Psoas muscle (tissue), 8 donors: ENCODE results near the gene COL25A1. TPM values are rescaled to one million over a fixed set of nuclear protein-coding genes. Genes with fewer than 3 reads are reported as not detected.
"Not testable (repeated sequence)": the region's sequence is repeated elsewhere in the genome, so short reads cannot be mapped to it uniquely, and the experiment has no call there.

Source experiments
- ATAC-seq, 4 donors: fragments of 200-7000 bp; cut with Tn5 transposase; one replicate each; pipeline ENCODE4 v1.9.1; 2020; ENCODE audit warnings: moderate library complexity in 3 of 4, mild to moderate bottlenecking in 2 of 4
- DNase-seq, 2 donors: peaks; one replicate each; pipeline ENCODE4 v3.0.0-alpha.2; 2020
- H3K27ac ChIP-seq: fragments of 200-600 bp; one replicate; pipeline ENCODE4 v1.8.0; 2022
- H3K27me3 ChIP-seq, 3 donors: fragments of 200-600 bp in 1 of 3; one replicate each; pipeline versions ENCODE4 v1.6.1 to v1.8.0; 2013 to 2022; ENCODE audit warnings: low read length in 2 of 3, mild to moderate bottlenecking in 2 of 3, moderate library complexity in 1 of 3; ENCODE audit not compliant: insufficient read depth in 3 of 3
- H3K36me3 ChIP-seq, 2 donors: fragments of 200-600 bp in 1 of 2; one replicate each; pipeline versions ENCODE4 v1.6.1 to v1.8.0; 2013 to 2022; ENCODE audit warnings: low read depth in 1 of 2, mild to moderate bottlenecking in 1 of 2, moderate library complexity in 1 of 2; ENCODE audit not compliant: insufficient read depth in 1 of 2
- H3K4me1 ChIP-seq: fragments of 200-600 bp; one replicate; pipeline ENCODE4 v1.8.0; 2022
- H3K4me3 ChIP-seq: fragments of 200-600 bp; one replicate; pipeline ENCODE4 v1.8.0; 2022; ENCODE audit warnings: mild to moderate bottlenecking
- H3K9me3 ChIP-seq: fragments of 200-600 bp; one replicate; pipeline ENCODE4 v1.8.0; 2022
- WGBS, 3 donors: extraction: QIAGEN DNeasy Blood & Tissue Kit; methylation state at CpG; one replicate each; pipeline versions ENCODE4 v1.1.6 to v1.1.7; 2013; 5-methylcytosine and 5-hydroxymethylcytosine counted together
- intact Hi-C, 2 donors: fragments of 100-400 bp; cut with DNase I; formaldehyde crosslinking; loops; one replicate each; pipeline versions ENCODE4 v1.11.0 to v1.14.2; 2022
- polyA plus RNA-seq, 3 donors: library from polyadenylated mRNA; stranded (reverse); fragments of 200-250 nt; gene quantifications; one replicate each; pipeline ENCODE4 v1.2.3, GENCODE V29; 2013
- total RNA-seq, 4 donors: library from RNA; stranded (reverse); fragmentation: NEBNext Ultra II Directional in 2 of 4; extraction: Animal tissue kit (Norgen Biotek cat#: 25700) in 2 of 4; gene quantifications; one replicate each; pipeline versions ENCODE4 v1.2.1 to v1.2.4, GENCODE V29; 2021 to 2023
- TF ChIP-seq, protein P1 (sequence below): fragments of 200-600 bp; IDR thresholded peaks from one replicate; pipeline ENCODE4 v1.8.0; 2022; ENCODE audit warnings: antibody characterized with exemption
- donor health status: healthy with polysubstance abuse.
- donor health status: DM: no; HTN: no; CAD: no; lungs with moderate emphysema.
- donor health status: Bipolar disorder and iron deficiency.
- donor health status: healthy.
- donor health status: DM: yes; HTN: yes; CAD: no.
- donor health status: DM: no; HTN: no; CAD: no.
- donor health status: DM: no; HTN: no; CAD: no.
- donor health status: DM: yes; HTN: yes; CAD: no.

The COL25A1 gene
- total and polyA plus RNA-seq, 7 donors, result 0.14 to 1.5 (median 0.36) TPM

DNA sequence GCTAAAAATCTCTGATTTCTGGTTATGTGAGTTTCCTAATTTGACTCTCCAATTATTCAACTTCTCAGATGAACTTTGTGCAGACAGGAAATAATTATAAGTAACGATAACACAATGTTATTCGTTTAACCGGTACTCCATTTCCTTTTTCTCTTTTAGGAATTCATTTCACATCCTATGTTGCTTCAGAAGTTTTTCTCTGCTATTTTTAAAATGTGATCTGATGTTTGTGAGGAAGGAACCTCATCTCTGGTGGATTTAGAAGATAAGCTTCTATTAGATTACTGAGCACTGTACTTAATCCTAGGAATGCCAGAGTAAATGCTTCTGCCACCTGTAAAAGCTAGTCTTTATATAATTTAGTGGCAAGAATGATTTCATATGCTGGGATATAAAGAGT, 423.7 kb downstream of the COL25A1 start:
- Histone ChIP-seq H3K36me3 (no peaks in the 10 kb centered on the region), H3K27me3 (no peaks in the 10 kb centered on the region), H3K27ac (no peak overlapping the region), H3K4me1 (no peaks in the 10 kb centered on the region), H3K4me3 (no peak overlapping the region), H3K9me3 (no peaks in the 10 kb centered on the region)
- DNase-seq (no peak), ATAC-seq (no peak)
- intact Hi-C loops, result no loop called here
- 45 to 54% (median 49%) methylated on average over 3 of the region's 3 CpGs for WGBS, 3 donors
- TF ChIP-seq, protein P1, sequence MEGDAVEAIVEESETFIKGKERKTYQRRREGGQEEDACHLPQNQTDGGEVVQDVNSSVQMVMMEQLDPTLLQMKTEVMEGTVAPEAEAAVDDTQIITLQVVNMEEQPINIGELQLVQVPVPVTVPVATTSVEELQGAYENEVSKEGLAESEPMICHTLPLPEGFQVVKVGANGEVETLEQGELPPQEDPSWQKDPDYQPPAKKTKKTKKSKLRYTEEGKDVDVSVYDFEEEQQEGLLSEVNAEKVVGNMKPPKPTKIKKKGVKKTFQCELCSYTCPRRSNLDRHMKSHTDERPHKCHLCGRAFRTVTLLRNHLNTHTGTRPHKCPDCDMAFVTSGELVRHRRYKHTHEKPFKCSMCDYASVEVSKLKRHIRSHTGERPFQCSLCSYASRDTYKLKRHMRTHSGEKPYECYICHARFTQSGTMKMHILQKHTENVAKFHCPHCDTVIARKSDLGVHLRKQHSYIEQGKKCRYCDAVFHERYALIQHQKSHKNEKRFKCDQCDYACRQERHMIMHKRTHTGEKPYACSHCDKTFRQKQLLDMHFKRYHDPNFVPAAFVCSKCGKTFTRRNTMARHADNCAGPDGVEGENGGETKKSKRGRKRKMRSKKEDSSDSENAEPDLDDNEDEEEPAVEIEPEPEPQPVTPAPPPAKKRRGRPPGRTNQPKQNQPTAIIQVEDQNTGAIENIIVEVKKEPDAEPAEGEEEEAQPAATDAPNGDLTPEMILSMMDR, result no peak

DNA sequence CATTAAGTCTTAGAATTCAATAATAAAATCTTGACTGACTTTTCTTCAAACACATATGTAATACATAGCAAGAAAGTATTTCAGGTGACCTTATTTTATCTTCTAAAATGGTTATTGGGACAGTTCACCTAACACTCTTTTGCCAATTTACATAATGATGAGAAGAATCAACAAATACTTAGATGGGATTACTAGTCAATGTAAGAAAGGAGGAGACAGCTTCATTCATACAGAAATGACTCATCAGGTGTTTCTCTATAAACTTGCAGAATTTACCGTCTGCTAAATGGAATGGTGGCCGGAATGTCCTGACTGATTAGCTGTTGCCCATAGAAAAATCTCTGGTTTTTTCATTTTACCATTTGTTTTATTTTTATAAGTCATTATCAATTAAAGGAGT, 424.6 kb downstream of the COL25A1 start:
- DNase-seq (no peak), ATAC-seq (no peak)
- Histone ChIP-seq H3K36me3 (no peaks in the 10 kb centered on the region), H3K4me3 (no peak overlapping the region), H3K27ac (no peak overlapping the region), H3K9me3 (no peaks in the 10 kb centered on the region), H3K4me1 (no peaks in the 10 kb centered on the region), H3K27me3 (no peaks in the 10 kb centered on the region)
- TF ChIP-seq, protein P1, result no peak
- intact Hi-C loops, result no loop called here
- 92 to 98% (median 96%) methylated on average over 2 of the region's 2 CpGs for WGBS, 3 donors

DNA sequence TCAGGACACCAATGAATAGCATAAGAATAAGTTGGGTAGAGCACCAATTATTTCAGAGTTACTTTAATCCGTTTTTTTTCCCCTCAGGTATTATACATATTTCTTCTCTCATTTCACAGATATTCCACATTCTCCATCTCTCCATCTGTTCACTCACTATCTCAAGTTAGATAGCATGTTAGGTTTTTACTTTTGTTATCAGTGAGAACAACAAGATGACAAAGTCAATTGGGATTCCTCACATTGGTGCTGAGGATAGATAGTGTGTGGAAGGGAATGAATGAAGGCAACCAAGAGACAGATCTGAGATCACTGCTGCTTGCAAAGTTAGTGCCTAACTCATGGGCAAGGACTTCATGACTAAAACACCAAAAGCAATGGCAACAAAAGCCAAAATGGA, 427.7 kb downstream of the COL25A1 start:
- Histone ChIP-seq H3K4me1 (no peaks in the 10 kb centered on the region), H3K27me3 (no peaks in the 10 kb centered on the region), H3K9me3 (no peaks in the 10 kb centered on the region), H3K36me3 (no peaks in the 10 kb centered on the region), H3K4me3 (no peak overlapping the region), H3K27ac (no peak overlapping the region)
- intact Hi-C loops, result no loop called here
- no peak for DNase-seq
- ATAC-seq, result no peak
- TF ChIP-seq, protein P1, result no peak
- WGBS, 3 donors, result 76 to 94% (median 93%) methylated on average over 1 of the region's 1 CpG

DNA sequence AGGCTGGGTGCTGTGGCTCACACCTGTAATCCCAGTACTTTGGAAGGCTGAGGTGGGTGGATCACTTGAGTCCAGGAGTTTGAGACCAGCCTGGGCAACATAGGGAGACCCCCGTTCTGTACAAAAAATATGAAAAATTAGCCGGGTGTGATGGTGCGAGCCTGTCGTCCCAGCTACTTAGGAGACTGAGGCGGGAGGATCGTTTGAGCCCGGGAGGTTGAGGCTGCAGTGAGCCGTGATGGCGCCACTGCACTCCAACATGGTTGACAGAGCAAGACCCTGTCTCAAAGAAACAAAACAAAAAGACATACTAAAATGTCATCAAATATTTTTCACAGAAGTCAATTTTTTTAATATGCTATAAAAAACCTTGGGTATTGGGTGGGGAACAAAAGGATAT, 432.5 kb downstream of the COL25A1 start:
- WGBS, 3 donors, result 93 to 98% (median 95%) methylated on average over 9 of the region's 9 CpGs
- H3K36me3 ChIP-seq, DNase-seq, ATAC-seq, H3K9me3 ChIP-seq, H3K27ac ChIP-seq, intact Hi-C loops, H3K4me1 ChIP-seq, H3K4me3 ChIP-seq, H3K27me3 ChIP-seq: not testable (repeated sequence)

DNA sequence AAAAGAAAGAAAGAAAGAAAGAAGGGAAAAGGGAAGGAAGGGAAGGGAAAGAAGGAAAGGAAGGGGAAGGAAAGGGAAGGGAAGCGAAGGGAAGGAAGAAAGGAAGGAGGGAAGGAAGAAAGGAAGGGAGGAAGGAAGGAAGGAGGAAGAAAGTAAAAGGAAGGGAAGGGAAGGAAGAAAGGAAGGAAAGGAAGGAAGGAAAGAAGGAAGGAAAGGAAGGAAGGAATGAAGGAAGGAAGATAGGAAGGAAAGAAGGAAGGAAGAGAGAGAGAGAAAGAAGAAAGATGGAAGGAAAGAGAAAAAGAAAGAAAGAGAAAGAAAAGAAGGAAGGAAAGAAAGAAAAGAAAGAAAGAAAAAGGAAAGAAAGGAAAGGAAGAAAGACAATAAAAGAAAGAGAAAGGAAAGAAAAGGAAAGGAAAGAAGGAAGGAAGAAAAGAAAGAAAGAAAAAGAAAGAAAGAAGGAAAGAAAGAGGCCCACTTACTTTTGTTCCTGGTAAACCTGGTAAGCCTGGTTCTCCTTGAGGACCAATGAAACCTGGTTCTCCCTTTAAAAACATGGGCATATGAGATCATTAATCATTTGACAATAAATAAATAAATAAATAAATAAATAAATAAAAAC, 433.7 kb downstream of the COL25A1 start:
- Histone ChIP-seq H3K27me3 (no peaks in the 10 kb centered on the region), H3K4me1 (no peaks in the 10 kb centered on the region), H3K36me3 (no peaks in the 10 kb centered on the region), H3K4me3 (no peak overlapping the region), H3K9me3 (no peaks in the 10 kb centered on the region), H3K27ac (no peak overlapping the region)
- DNase-seq (no peak), ATAC-seq (no peak)
- intact Hi-C loops, result no loop called here
- TF ChIP-seq, protein P1, result no peak
- 88 to 97% (median 95%) methylated on average over 1 of the region's 1 CpG for WGBS, 3 donors
